Astrocyte of the spinal cord (primary cell): Measurements from ENCODE around the gene ATP5IF1.

ENCODE experiments used
- DNase-seq: peaks from one replicate; pipeline ENCODE4 v3.0.0; 2011; ENCODE audit warnings: low read depth, low spot score
- H3K4me3 ChIP-seq: 2 replicates; pipeline ENCODE4 v1.5.1; 2011; ENCODE audit warnings: low read depth, mild to moderate bottlenecking, low read length, moderate library complexity
- CTCF ChIP-seq: IDR thresholded peaks from 2 replicates; pipeline ENCODE4 v1.5.1; 2012; ENCODE audit warnings: low read depth, mild to moderate bottlenecking, low read length, inconsistent platforms
- in situ Hi-C: cut with HindIII; loops from 2 replicates; pipeline ENCODE4 v1.10.0; 2017; ENCODE audit warnings: low sequenced_read_pairs

ATP5IF1 gene

GRCh38 chr1:28278763-28279162, 42.8 kb downstream of the ATP5IF1 start:
- H3K4me3 ChIP-seq, result no peak overlapping the region
- no peak for DNase-seq
- in situ Hi-C loops, result no loop called here
- no peak for TF ChIP-seq CTCF

GRCh38 chr1:28279721-28280120, 43.8 kb downstream of the ATP5IF1 start:
- TF ChIP-seq CTCF, result no peak
- H3K4me3 ChIP-seq, result no peak overlapping the region
- DNase-seq, result no peak
- in situ Hi-C loops, result no loop called here

GRCh38 chr1:28280501-28280900, 44.6 kb downstream of the ATP5IF1 start:
- in situ Hi-C loops, result no loop called here

GRCh38 chr1:28280977-28281381, 45.1 kb downstream of the ATP5IF1 start:
- H3K4me3 ChIP-seq, result no peak overlapping the region
- no peak for DNase-seq
- in situ Hi-C loops, result no loop called here
- TF ChIP-seq CTCF, result no peak

More at GRCh38 chr1:28280501-28280900, 44.6 kb downstream of the ATP5IF1 start:
- no peak overlapping the region for H3K4me3 ChIP-seq
- DNase-seq, result no peak
- no peak for TF ChIP-seq CTCF

- TF ChIP-seq CTCF, result no peak
- DNase-seq, result no peak
- H3K4me3 ChIP-seq, result no peak overlapping the region
- in situ Hi-C loops, result no loop called here
Measured at GRCh38 chr1:28281608-28282425, 45.9 kb downstream of the ATP5IF1 start.

GRCh38 chr1:28282426-28283407, 46.8 kb downstream of the ATP5IF1 start:
- DNase-seq, result no peak
- no peak for TF ChIP-seq CTCF
- in situ Hi-C loops, result no loop called here
- no peak overlapping the region for H3K4me3 ChIP-seq
